Measurements from ENCODE around the gene STAG1. TPM values are rescaled to one million over a fixed set of nuclear protein-coding genes. Genes with fewer than 3 reads are reported as not detected.

The STAG1 gene
- total and polyA plus RNA-seq, 9 of the 15 experiments (the other 6 are each of a cell fraction or from before 2014, with no cell fraction given), result 2.7 to 17.7 (median 8.8) TPM

DNA sequence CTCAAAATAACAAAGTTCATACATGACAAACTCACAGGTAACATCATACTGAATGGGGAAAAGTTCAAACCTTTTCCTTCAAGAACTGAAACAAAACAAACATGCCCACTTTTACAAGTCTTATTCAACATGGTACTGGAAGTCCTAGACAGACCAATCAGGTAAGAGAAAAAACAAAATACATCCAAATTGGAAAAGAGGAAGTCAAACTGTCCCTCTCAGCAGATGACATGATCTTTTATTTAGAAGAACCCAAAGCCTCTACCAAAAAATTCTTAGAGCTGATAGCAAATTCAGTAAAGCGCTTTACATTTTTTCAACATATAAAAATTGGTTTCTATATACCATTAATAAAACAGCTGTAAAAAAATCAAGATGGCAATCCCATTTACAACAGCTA is 219.4 kb downstream of the STAG1 start:
- Histone ChIP-seq H3K4me3 (no peak overlapping the region), H3K27ac (ENCODE audit: extremely low read depth, low read depth, low read length) (no peak overlapping the region), H3K4me1 (replicated peaks in 1 of 2; ENCODE audit: control insufficient read depth in 2 of 2, insufficient read depth in 2 of 2, low read length in 2 of 2) (no peaks in the 10 kb centered on the region), H3K9me3 (replicated peaks; ENCODE audit: control insufficient read depth, insufficient read depth, low read depth, low read length) (no peaks in the 10 kb centered on the region), H4K20me1 (replicated peaks; ENCODE audit: control insufficient read depth, insufficient read depth, low read length) (no peaks in the 10 kb centered on the region), H3K9me1 (ENCODE audit: control insufficient read depth, insufficient read depth, low read length) (no peaks in the 10 kb centered on the region), H3K9ac (ENCODE audit: insufficient read depth in 1 of 2, low read depth in 2 of 2, low read length in 2 of 2) (no peak overlapping the region), H3K4me2 (ENCODE audit: insufficient read depth, low read length) (no peak overlapping the region), H3K79me2 (ENCODE audit: control insufficient read depth, insufficient read depth, low read length) (no peaks in the 10 kb centered on the region), H2AFZ (ENCODE audit: low read depth, low read length) (no peak overlapping the region), H3K27me3 (ENCODE audit: control insufficient read depth in 2 of 2, insufficient read depth in 2 of 2, low read length in 2 of 2) (no peaks in the 10 kb centered on the region), H3K36me3 (ENCODE audit: control insufficient read depth, insufficient read depth, low read length) (no peaks in the 10 kb centered on the region)
- WGBS (ENCODE audit: insufficient coverage, low coverage, missing lambda C conversion rate), result 100% methylated on average over 1 of the region's 1 CpG
- no peak for FAIRE-seq
- no peak for DNase-seq (ENCODE audit: extremely low read depth in 1 of 4, low spot score in 3 of 4)
- 0 out of 2 replicates have a peak, but pooled peaks have one; percentile 63 for TF ChIP-seq SPI1 (IDR thresholded peaks at IDR 0.05; ENCODE audit: borderline replicate concordance, low read depth, low read length)
- no peak for TF ChIP-seq EP400 (IDR thresholded peaks at IDR 0.05)
- TF ChIP-seq, protein P1, sequence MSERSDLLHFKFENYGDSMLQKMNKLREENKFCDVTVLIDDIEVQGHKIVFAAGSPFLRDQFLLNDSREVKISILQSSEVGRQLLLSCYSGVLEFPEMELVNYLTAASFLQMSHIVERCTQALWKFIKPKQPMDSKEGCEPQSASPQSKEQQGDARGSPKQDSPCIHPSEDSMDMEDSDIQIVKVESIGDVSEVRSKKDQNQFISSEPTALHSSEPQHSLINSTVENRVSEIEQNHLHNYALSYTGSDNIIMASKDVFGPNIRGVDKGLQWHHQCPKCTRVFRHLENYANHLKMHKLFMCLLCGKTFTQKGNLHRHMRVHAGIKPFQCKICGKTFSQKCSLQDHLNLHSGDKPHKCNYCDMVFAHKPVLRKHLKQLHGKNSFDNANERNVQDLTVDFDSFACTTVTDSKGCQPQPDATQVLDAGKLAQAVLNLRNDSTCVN (CRISPR knock-in tag; IDR thresholded peaks at IDR 0.05), result no peak
- ChIA-PET CTCF (ENCODE audit: low intra/inter-chr PET ratio) (no interaction called here), POLR2A (no interaction called here)
- intact Hi-C loops (cut with micrococcal nuclease) (no loop called here), in situ Hi-C loops (cut with MboI) (loop anchor here (25.0 kb wide), 1 partner anchor 480 kb away; no protein-coding TSS in a partner anchor)
- no TSS peak for BruUV-seq (replicated peaks)
- ATAC-seq, result no peak

DNA sequence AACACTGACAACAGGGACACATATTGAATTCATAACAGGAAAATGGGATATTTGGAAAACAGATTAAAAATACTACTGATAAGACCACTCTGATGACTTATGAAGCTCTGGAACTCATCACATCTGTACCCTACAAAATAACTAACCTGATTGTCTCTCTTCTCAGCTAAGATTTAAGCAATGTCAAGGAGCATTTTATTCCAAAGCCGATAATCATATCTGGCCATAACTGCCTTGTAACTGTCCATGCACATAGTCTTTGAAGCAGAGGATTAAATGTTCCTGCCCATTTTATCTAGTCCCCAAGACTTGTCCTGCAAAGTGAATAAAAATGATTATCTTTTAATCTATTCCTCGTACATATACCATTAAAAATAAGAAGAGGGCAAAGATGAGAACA is 234.1 kb downstream of the STAG1 start:
- no peak for ATAC-seq
- no peak for FAIRE-seq
- CTCF ChIA-PET (ENCODE audit: low intra/inter-chr PET ratio), result no interaction called here
- Histone ChIP-seq H3K9me1 (ENCODE audit: control insufficient read depth, insufficient read depth, low read length) (no peaks in the 10 kb centered on the region), H3K4me1 (replicated peaks in 1 of 2; ENCODE audit: control insufficient read depth in 2 of 2, insufficient read depth in 2 of 2, low read length in 2 of 2) (no peaks in the 10 kb centered on the region), H3K9me3 (replicated peaks; ENCODE audit: control insufficient read depth, insufficient read depth, low read depth, low read length) (no peaks in the 10 kb centered on the region; the same call in 1 of the 2 replicates), H3K4me3 (no peak overlapping the region), H3K79me2 (ENCODE audit: control insufficient read depth, insufficient read depth, low read length) (no peaks in the 10 kb centered on the region), H3K36me3 (ENCODE audit: control insufficient read depth, insufficient read depth, low read length) (no peaks in the 10 kb centered on the region), H4K20me1 (replicated peaks; ENCODE audit: control insufficient read depth, insufficient read depth, low read length) (no peaks in the 10 kb centered on the region), H3K27me3 (ENCODE audit: control insufficient read depth in 2 of 2, insufficient read depth in 2 of 2, low read length in 2 of 2) (no peaks in the 10 kb centered on the region), H2AFZ (ENCODE audit: low read depth, low read length) (no peak overlapping the region), H3K4me2 (ENCODE audit: insufficient read depth, low read length) (no peak overlapping the region), H3K27ac (ENCODE audit: extremely low read depth, low read depth, low read length) (no peak overlapping the region), H3K9ac (ENCODE audit: insufficient read depth in 1 of 2, low read depth in 2 of 2, low read length in 2 of 2) (no peak overlapping the region)
- 69% methylated on average over 2 of the region's 2 CpGs for WGBS (ENCODE audit: insufficient coverage, low coverage, missing lambda C conversion rate)
- no peak for DNase-seq (ENCODE audit: extremely low read depth in 1 of 4, low spot score in 3 of 4)
- in situ Hi-C loops (cut with MboI), result no loop called here
- TF ChIP-seq, protein P2, sequence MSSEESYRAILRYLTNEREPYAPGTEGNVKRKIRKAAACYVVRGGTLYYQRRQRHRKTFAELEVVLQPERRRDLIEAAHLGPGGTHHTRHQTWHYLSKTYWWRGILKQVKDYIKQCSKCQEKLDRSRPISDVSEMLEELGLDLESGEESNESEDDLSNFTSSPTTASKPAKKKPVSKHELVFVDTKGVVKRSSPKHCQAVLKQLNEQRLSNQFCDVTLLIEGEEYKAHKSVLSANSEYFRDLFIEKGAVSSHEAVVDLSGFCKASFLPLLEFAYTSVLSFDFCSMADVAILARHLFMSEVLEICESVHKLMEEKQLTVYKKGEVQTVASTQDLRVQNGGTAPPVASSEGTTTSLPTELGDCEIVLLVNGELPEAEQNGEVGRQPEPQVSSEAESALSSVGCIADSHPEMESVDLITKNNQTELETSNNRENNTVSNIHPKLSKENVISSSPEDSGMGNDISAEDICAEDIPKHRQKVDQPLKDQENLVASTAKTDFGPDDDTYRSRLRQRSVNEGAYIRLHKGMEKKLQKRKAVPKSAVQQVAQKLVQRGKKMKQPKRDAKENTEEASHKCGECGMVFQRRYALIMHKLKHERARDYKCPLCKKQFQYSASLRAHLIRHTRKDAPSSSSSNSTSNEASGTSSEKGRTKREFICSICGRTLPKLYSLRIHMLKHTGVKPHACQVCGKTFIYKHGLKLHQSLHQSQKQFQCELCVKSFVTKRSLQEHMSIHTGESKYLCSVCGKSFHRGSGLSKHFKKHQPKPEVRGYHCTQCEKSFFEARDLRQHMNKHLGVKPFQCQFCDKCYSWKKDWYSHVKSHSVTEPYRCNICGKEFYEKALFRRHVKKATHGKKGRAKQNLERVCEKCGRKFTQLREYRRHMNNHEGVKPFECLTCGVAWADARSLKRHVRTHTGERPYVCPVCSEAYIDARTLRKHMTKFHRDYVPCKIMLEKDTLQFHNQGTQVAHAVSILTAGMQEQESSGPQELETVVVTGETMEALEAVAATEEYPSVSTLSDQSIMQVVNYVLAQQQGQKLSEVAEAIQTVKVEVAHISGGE (CRISPR knock-in tag; IDR thresholded peaks at IDR 0.05), result no peak
- TF ChIP-seq ZNF707 (CRISPR knock-in tag; conservative IDR thresholded peaks at IDR 0.05) (no peak), ILK (tag; IDR thresholded peaks at IDR 0.05; ENCODE audit: borderline replicate concordance, low read depth) (no peak), SMAD1 (IDR thresholded peaks at IDR 0.05; ENCODE audit: low read depth, low read length, partially characterized antibody) (no peak), HOXB6 (CRISPR knock-in tag; IDR thresholded peaks at IDR 0.05; ENCODE audit: borderline replicate concordance) (no peak), GTF2A2 (tag; IDR thresholded peaks at IDR 0.05) (no peak)
- TF ChIP-seq, protein P3, sequence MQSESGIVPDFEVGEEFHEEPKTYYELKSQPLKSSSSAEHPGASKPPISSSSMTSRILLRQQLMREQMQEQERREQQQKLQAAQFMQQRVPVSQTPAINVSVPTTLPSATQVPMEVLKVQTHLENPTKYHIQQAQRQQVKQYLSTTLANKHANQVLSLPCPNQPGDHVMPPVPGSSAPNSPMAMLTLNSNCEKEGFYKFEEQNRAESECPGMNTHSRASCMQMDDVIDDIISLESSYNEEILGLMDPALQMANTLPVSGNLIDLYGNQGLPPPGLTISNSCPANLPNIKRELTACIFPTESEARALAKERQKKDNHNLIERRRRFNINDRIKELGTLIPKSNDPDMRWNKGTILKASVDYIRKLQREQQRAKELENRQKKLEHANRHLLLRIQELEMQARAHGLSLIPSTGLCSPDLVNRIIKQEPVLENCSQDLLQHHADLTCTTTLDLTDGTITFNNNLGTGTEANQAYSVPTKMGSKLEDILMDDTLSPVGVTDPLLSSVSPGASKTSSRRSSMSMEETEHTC (IDR thresholded peaks at IDR 0.05), result no peak
- intact Hi-C loops (cut with micrococcal nuclease), result no loop called here
- POLR2A ChIA-PET, result no interaction called here
- BruUV-seq (replicated peaks), result no TSS peak

Measured in K562 (cell line).